Osteocyte (in vitro differentiated cells): ENCODE results near the gene RANBP6. TPM values are rescaled to one million over a fixed set of nuclear protein-coding genes. Genes with fewer than 3 reads are reported as not detected.
"Not testable (repeated sequence)": the region's sequence is repeated elsewhere in the genome, so short reads cannot be mapped to it uniquely, and the experiment has no call there.

Experiments used
- DNase-seq: peaks from one replicate; pipeline ENCODE4 v3.0.0; 2021; ENCODE audit warnings: mixed read lengths; ENCODE audit not compliant: unreplicated experiment; ENCODE audit errors: extremely low spot score
- H3K27ac Mint-ChIP-seq: one replicate; pipeline ENCODE4 v1.8.0; 2021; ENCODE audit warnings: mild to moderate bottlenecking, mixed read lengths; ENCODE audit not compliant: unreplicated experiment
- H3K27me3 Mint-ChIP-seq: one replicate; pipeline ENCODE4 v1.8.0; 2021; ENCODE audit warnings: mixed read lengths; ENCODE audit not compliant: unreplicated experiment
- H3K36me3 Mint-ChIP-seq: one replicate; pipeline ENCODE4 v1.8.0; 2021; ENCODE audit warnings: mixed read lengths; ENCODE audit not compliant: unreplicated experiment
- H3K4me1 Mint-ChIP-seq: one replicate; pipeline ENCODE4 v1.8.0; 2021; ENCODE audit warnings: mixed read lengths; ENCODE audit not compliant: unreplicated experiment
- H3K4me3 Mint-ChIP-seq: one replicate; pipeline ENCODE4 v1.8.0; 2021; ENCODE audit warnings: mild to moderate bottlenecking, moderate library complexity, mixed read lengths; ENCODE audit not compliant: unreplicated experiment
- H3K9me3 Mint-ChIP-seq: one replicate; pipeline ENCODE4 v1.8.0; 2021; ENCODE audit warnings: mixed read lengths; ENCODE audit not compliant: unreplicated experiment
- CTCF ChIP-seq: fragments of 200-600 bp; sonication (generic); IDR thresholded peaks from 2 replicates; pipeline ENCODE4 v1.5.0; 2021; ENCODE audit warnings: antibody characterized with exemption, mild to moderate bottlenecking, moderate library complexity
- long read RNA-seq: library from polyadenylated mRNA; unstranded; transcript quantifications from one replicate; pipeline ENCODE4 v2.0.0, GENCODE V29; 2021
- total RNA-seq: library from RNA; stranded (reverse); gene quantifications from 2 replicates; pipeline ENCODE4 v1.2.1, GENCODE V29; 2021

The RANBP6 gene
- 16.4 and 18.1 TPM in 2 replicates for total RNA-seq
- long read RNA-seq, full-length matches to known transcripts = 179 of 179 reads
- long read RNA-seq, partial matches to known transcripts = 0 of 179 reads
- long read RNA-seq, other reads (novel, unspliced or antisense) = 0 of 179 reads

- H3K27me3 Mint-ChIP-seq = peaks cover 9% of the 10 kb centered on the region
- H3K36me3 Mint-ChIP-seq = peaks cover 19% of the 10 kb centered on the region
- H3K9me3 Mint-ChIP-seq = no peaks in the 10 kb centered on the region
- H3K27ac Mint-ChIP-seq = peak within 1 kb of the TSS; percentile 96
- peak within 1 kb of the TSS; percentile 94 for H3K4me3 Mint-ChIP-seq
- DNase-seq = peak; percentile 95
- no peak for TF ChIP-seq CTCF
- H3K4me1 Mint-ChIP-seq = peaks cover 19% of the 10 kb centered on the region
Observed at GRCh38 chr9:6015278-6016157, at the start of gene RANBP6. Gene RANBP6, minus strand, starts transcription at chr9:6015624. Its CDS starts 17 bp downstream, at chr9:6015607.

- DNase-seq, H3K36me3 Mint-ChIP-seq, H3K9me3 Mint-ChIP-seq, H3K4me3 Mint-ChIP-seq, H3K4me1 Mint-ChIP-seq, H3K27ac Mint-ChIP-seq: not testable (repeated sequence)
- H3K27me3 Mint-ChIP-seq = peaks cover 38% of the 10 kb centered on the region
Observed at GRCh38 chr9:6063146-6063545, 47.7 kb upstream of the RANBP6 start.

- DNase-seq = no peak
- H3K9me3 Mint-ChIP-seq = peaks cover 4% of the 10 kb centered on the region
- no peak for TF ChIP-seq CTCF
- H3K27me3 Mint-ChIP-seq = peaks cover 34% of the 10 kb centered on the region
- H3K36me3 Mint-ChIP-seq = no peaks in the 10 kb centered on the region
- no peak overlapping the region for H3K27ac Mint-ChIP-seq
- H3K4me1 Mint-ChIP-seq = no peaks in the 10 kb centered on the region
- no peak overlapping the region for H3K4me3 Mint-ChIP-seq
Observed at GRCh38 chr9:6055666-6056065, 40.2 kb upstream of the RANBP6 start.

GRCh38 chr9:6055216-6055615 lies 39.8 kb upstream of the RANBP6 start:
- peak; percentile 54 for TF ChIP-seq CTCF
- no peak for DNase-seq
- H3K9me3 Mint-ChIP-seq = peaks cover 4% of the 10 kb centered on the region
- H3K36me3 Mint-ChIP-seq = no peaks in the 10 kb centered on the region
- H3K27me3 Mint-ChIP-seq = peaks cover 30% of the 10 kb centered on the region
- H3K4me1 Mint-ChIP-seq = no peaks in the 10 kb centered on the region
- H3K27ac Mint-ChIP-seq = no peak overlapping the region
- no peak overlapping the region for H3K4me3 Mint-ChIP-seq

GRCh38 chr9:6054280-6055099 lies 39.1 kb upstream of the RANBP6 start:
- no peak overlapping the region for H3K4me3 Mint-ChIP-seq

More at GRCh38 chr9:6054280-6055099, 39.1 kb upstream of the RANBP6 start:
- Mint-ChIP-seq H3K9me3 (peaks cover 4% of the 10 kb centered on the region), H3K27me3 (peaks cover 34% of the 10 kb centered on the region), H3K27ac (no peak overlapping the region), H3K4me1 (no peaks in the 10 kb centered on the region), H3K36me3 (no peaks in the 10 kb centered on the region)
- peak; percentile 84 for TF ChIP-seq CTCF
- no peak for DNase-seq
